Stimulated activated CD4-positive, alpha-beta T cell treated with anti-CD3 and anti-CD28 coated beads, Interleukin-2, amount 100 ng/mL, for 24 hours (primary cell): Measurements from ENCODE around the gene ADAD1.
A peak's percentile ranks its signal among the peaks of the same experiment; 100 is the strongest.

Experiments
- DNase-seq, 2 donors: peaks; one replicate each; pipeline ENCODE4 v3.0.0-alpha.2; 2020

ADAD1 gene

GRCh38 chr4:122456231-122457116, 77.7 kb downstream of the ADAD1 start, which contains the start of gene IL2:
TSS of gene IL2 (minus strand) at chr4:122456725. CDS start at chr4:122456440, 285 bp downstream.
- DNase-seq = peak in 1 of 2 donors; percentile 44

- peak; percentile 33 to 58 for DNase-seq
Observed at GRCh38 chr4:122458625-122459024, 79.8 kb downstream of the ADAD1 start.

- no peak for DNase-seq
Observed at GRCh38 chr4:122469457-122469856, 90.6 kb downstream of the ADAD1 start.

- no peak for DNase-seq
Observed at GRCh38 chr4:122475233-122475632, 96.4 kb downstream of the ADAD1 start.

GRCh38 chr4:122476126-122476525, 97.3 kb downstream of the ADAD1 start:
- no peak for DNase-seq

- DNase-seq = no peak
Observed at GRCh38 chr4:122476745-122477144, 97.9 kb downstream of the ADAD1 start.
